HEK293T (cell line): Measurements from ENCODE around the gene NFIC.

Source experiments
- FOXM1 ChIP-seq: fragments of 450-650 bp; IDR thresholded peaks from 2 replicates; pipeline ENCODE4 v1.6.1; 2017; ENCODE audit warnings: mild to moderate bottlenecking, borderline replicate concordance
- SP1 ChIP-seq: fragments of 450-650 bp; IDR thresholded peaks from 2 replicates; pipeline ENCODE4 v1.6.1; 2017
- SUZ12 ChIP-seq: fragments of 450-650 bp; IDR thresholded peaks from 2 replicates; pipeline ENCODE4 v1.6.1; 2016; ENCODE audit warnings: mild to moderate bottlenecking

DNA sequence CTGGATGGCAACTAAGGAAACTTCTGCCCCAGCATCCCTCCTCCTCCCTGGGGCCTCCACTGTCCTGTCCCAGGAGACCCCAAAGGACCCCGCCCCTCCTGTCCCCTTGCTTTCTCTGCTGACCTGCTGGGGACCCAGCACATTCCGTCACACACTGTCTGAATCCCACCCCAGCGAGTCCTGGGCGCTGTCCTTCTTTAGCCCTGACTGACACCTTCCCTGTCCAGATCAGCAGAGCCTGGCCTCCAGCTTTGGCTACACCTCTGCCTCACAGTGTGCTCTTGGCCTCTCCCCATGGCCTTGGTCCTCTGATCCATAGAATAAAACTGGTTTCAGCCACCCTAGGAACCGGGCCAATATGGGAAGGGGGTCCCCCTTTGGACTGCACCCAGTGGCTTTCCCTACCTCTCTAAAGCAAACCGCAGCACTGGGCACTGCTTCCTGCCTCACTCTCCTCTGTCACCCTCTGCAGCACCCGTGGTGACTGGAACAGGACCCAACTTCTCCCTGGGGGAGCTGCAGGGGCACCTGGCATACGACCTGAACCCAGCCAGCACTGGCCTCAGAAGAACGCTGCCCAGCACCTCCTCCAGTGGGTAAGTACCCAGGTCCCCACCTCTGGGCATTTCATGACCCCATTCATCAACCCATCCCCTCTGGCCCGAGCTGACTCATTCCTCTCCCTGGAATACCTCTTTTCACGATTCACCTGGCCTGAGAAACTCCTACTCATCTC lies 67.6 kb downstream of the NFIC start:
- TF ChIP-seq FOXM1, result no peak
- no peak for TF ChIP-seq SP1
- no peak for TF ChIP-seq SUZ12
